KMS-11 (cell line): ENCODE results near the gene ESCO1.

Experiments
- H2AFZ ChIP-seq: fragments of 200-600 bp; sonication (generic); 2 replicates; pipeline ENCODE4 v1.6.1; 2016; ENCODE audit warnings: antibody characterized with exemption, mixed run types, low read depth
- H3K27ac ChIP-seq: fragments of 200-600 bp; sonication (generic); 2 replicates; pipeline ENCODE4 v1.6.1; 2016; ENCODE audit warnings: mild to moderate bottlenecking, mixed run types
- H3K27me3 ChIP-seq: fragments of 200-600 bp; sonication (generic); 2 replicates; pipeline ENCODE4 v1.6.1; 2017; ENCODE audit warnings: mild to moderate bottlenecking, low read depth, mixed run types, moderate library complexity; ENCODE audit not compliant: insufficient read depth
- H3K36me3 ChIP-seq: fragments of 200-600 bp; sonication (generic); 2 replicates; pipeline ENCODE4 v1.6.1; 2017; ENCODE audit warnings: mild to moderate bottlenecking, mixed run types; ENCODE audit not compliant: insufficient read depth
- H3K4me1 ChIP-seq: fragments of 200-600 bp; sonication (generic); 2 replicates; pipeline ENCODE4 v1.6.1; 2016; ENCODE audit warnings: mild to moderate bottlenecking, low read depth, mixed run types; ENCODE audit not compliant: poor library complexity, severe bottlenecking
- H3K4me2 ChIP-seq: fragments of 200-600 bp; sonication (generic); 2 replicates; pipeline ENCODE4 v1.7.0; 2016; ENCODE audit warnings: mild to moderate bottlenecking, mixed run types
- H3K4me3 ChIP-seq: fragments of 200-600 bp; sonication (generic); IDR thresholded peaks from 2 replicates; pipeline ENCODE4 v1.6.1; 2017; ENCODE audit warnings: low read depth, low read length, mixed read lengths; ENCODE audit not compliant: insufficient read depth
- H3K79me2 ChIP-seq: fragments of 200-600 bp; sonication (generic); 2 replicates; pipeline ENCODE4 v1.6.1; 2016; ENCODE audit warnings: low read depth, mixed run types; ENCODE audit not compliant: insufficient read depth
- H3K9ac ChIP-seq: fragments of 200-600 bp; sonication (generic); 2 replicates; pipeline ENCODE4 v1.6.1; 2016; ENCODE audit warnings: mild to moderate bottlenecking, mixed run types
- H4K20me1 ChIP-seq: fragments of 200-600 bp; sonication (generic); 2 replicates; pipeline ENCODE4 v1.6.1; 2016; ENCODE audit warnings: mild to moderate bottlenecking, mixed run types; ENCODE audit not compliant: insufficient read depth
- TF ChIP-seq, protein P1 (sequence below): fragments of 200-600 bp; sonication (generic); conservative IDR thresholded peaks from 2 replicates; pipeline ENCODE4 v1.6.1; 2017; ENCODE audit warnings: low read depth, mild to moderate bottlenecking, antibody characterized with exemption, low read length, moderate library complexity, mixed read lengths

The ESCO1 gene

GRCh38 chr18:21546423-21546822 is 54.1 kb downstream of the ESCO1 start:
- Histone ChIP-seq H3K79me2 (no peaks in the 10 kb centered on the region), H3K36me3 (no peaks in the 10 kb centered on the region), H3K27ac (no peak overlapping the region), H2AFZ (no peak overlapping the region), H4K20me1 (no peaks in the 10 kb centered on the region), H3K4me2 (no peak overlapping the region), H3K4me1 (no peaks in the 10 kb centered on the region), H3K9ac (no peak overlapping the region), H3K27me3 (no peaks in the 10 kb centered on the region), H3K4me3 (no peak overlapping the region)
- TF ChIP-seq, protein P1, sequence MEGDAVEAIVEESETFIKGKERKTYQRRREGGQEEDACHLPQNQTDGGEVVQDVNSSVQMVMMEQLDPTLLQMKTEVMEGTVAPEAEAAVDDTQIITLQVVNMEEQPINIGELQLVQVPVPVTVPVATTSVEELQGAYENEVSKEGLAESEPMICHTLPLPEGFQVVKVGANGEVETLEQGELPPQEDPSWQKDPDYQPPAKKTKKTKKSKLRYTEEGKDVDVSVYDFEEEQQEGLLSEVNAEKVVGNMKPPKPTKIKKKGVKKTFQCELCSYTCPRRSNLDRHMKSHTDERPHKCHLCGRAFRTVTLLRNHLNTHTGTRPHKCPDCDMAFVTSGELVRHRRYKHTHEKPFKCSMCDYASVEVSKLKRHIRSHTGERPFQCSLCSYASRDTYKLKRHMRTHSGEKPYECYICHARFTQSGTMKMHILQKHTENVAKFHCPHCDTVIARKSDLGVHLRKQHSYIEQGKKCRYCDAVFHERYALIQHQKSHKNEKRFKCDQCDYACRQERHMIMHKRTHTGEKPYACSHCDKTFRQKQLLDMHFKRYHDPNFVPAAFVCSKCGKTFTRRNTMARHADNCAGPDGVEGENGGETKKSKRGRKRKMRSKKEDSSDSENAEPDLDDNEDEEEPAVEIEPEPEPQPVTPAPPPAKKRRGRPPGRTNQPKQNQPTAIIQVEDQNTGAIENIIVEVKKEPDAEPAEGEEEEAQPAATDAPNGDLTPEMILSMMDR: no peak

DNA sequence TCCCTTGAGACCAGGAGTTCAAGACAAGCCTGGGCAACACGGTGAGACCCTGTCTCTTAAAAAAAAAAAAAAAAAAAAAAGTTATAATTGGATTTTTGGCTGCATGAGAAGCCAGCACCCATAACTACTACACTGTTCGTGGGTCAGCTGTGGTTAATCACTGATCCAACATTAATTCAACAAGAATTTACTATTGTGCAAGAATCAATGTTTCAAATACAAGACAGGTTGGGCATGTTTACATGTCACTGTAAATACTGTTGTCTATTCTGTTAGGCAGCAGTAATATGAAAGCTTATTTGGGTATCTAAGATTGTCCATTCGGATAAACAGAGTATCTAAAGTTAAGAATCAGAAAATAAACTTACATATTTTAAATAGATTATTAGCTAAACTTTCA is 62.3 kb downstream of the ESCO1 start:
- H2AFZ ChIP-seq: no peak overlapping the region
- no peak overlapping the region for H3K27ac ChIP-seq

GRCh38 chr18:21534327-21534726 is 66.2 kb downstream of the ESCO1 start:
- H3K4me2 ChIP-seq: no peak overlapping the region
- no peak overlapping the region for H3K4me3 ChIP-seq
- no peaks in the 10 kb centered on the region for H4K20me1 ChIP-seq
- H3K4me1 ChIP-seq: no peaks in the 10 kb centered on the region
- TF ChIP-seq, protein P1: no peak
- H3K9ac ChIP-seq: no peak overlapping the region
- H3K79me2 ChIP-seq: no peaks in the 10 kb centered on the region
- no peaks in the 10 kb centered on the region; the same call in 1 of the 2 replicates for H3K36me3 ChIP-seq
- H3K27me3 ChIP-seq: no peaks in the 10 kb centered on the region
- no peak overlapping the region for H3K27ac ChIP-seq
- H2AFZ ChIP-seq: no peak overlapping the region

More for the DNA sequence above, 62.3 kb downstream of the ESCO1 start:
- no peak overlapping the region for H3K4me3 ChIP-seq
- TF ChIP-seq, protein P1: no peak
- H3K79me2 ChIP-seq: no peaks in the 10 kb centered on the region
- no peak overlapping the region for H3K4me2 ChIP-seq
- no peaks in the 10 kb centered on the region for H3K27me3 ChIP-seq
- no peaks in the 10 kb centered on the region; the same call in 1 of the 2 replicates for H3K36me3 ChIP-seq
- no peaks in the 10 kb centered on the region for H4K20me1 ChIP-seq
- no peaks in the 10 kb centered on the region for H3K4me1 ChIP-seq
- no peak overlapping the region for H3K9ac ChIP-seq

- Histone ChIP-seq H3K4me1 (no peaks in the 10 kb centered on the region), H3K27me3 (no peaks in the 10 kb centered on the region), H2AFZ (no peak overlapping the region), H3K79me2 (no peaks in the 10 kb centered on the region), H3K9ac (no peak overlapping the region), H3K27ac (no peak overlapping the region), H3K4me3 (no peak overlapping the region), H4K20me1 (no peaks in the 10 kb centered on the region), H3K36me3 (no peaks in the 10 kb centered on the region), H3K4me2 (no peak overlapping the region)
- TF ChIP-seq, protein P1: no peak
Observed at GRCh38 chr18:21526463-21526862, 74.0 kb downstream of the ESCO1 start.
